GM19438 (cell line): Measurements from ENCODE around the gene NARF.
"Not testable (repeated sequence)": the region's sequence is repeated elsewhere in the genome, so short reads cannot be mapped to it uniquely, and the experiment has no call there.

ENCODE experiments used
- ATAC-seq: cut with Tn5 transposase; IDR thresholded peaks from one replicate; pipeline ENCODE4 v1.9.1; 2021; ENCODE audit warnings: low read depth; ENCODE audit not compliant: unreplicated experiment

NARF gene

DNA sequence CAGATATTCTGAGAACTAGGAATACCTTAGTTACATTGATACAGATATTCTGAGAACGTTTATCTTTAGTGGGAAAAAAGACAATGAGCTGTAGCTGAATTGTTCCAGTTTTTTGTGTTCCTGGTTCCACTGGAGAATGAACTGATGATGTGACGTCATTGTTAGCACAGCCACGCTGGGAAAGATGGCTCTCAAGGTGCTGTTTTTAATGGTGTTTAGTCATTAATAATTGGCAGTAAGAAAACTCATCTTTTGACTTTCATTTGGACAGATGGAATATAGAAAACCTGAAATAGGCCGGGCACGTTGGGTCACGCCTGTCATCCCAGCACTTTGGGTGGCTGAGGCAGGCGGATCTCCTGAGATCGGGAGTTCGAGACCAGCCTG is 71.4 kb downstream of the NARF start:
- no peak for ATAC-seq

- no peak for ATAC-seq
Observed at GRCh38 chr17:82531431-82531881, 72.9 kb downstream of the NARF start.

GRCh38 chr17:82534401-82534812 is 75.9 kb downstream of the NARF start:
- ATAC-seq: no peak

DNA sequence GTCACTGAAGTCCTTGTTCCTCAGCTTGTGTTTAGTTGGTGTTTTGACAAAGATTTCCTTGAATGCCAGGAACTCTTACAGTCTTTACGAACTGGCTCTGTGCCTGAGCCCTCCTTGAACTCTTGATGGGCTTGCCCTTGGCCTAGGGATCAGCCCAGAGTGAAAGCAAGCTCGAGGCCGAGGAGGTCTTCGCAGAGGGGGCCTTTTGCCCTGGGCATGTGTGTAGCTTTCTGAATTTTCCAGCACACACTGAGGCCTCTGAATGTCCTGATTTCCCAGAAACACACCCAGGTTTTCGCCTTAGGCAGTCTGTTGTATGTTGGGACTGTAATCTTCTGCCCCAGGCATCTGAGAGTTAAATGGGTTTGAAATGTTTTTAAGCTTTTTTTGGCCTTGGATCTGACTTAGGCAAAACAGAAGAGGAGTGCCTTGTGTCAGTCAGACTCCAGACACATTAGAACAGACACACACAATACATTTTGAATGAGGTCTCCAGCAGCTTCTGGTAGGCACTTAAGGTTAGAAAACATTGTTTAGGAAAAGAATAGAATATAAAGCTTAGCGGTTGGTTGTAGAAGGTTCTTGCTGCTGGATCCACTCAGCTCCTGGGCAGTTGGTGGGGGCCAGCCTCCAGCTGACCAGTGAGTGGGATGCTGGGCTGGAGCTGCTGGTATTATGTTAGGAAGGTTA is 78.1 kb downstream of the NARF start:
- ATAC-seq: no peak

DNA sequence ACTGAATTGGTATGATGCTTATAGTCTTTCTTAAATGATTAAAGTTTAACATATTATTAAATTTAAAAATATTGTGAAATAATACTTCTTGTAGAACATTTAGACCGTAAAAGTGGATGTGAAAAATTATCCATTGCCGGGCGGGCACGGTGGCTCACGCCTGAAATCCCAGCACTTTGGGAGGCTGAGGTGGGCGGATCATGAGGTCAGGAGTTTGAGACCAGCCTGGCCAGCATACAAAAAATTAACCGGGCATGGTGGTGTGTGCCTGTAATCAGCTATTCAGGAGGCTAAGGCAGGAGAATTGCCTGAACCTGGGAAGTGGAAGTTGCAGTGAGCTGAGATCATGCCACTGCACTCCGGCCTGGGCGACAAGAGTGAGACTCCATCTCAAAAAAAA is 78.7 kb downstream of the NARF start:
- not testable (repeated sequence) for ATAC-seq

- not testable (repeated sequence) for ATAC-seq
Observed at GRCh38 chr17:82539076-82539475, 80.5 kb downstream of the NARF start.
